Stimulated activated CD4-positive, alpha-beta T cell treated with anti-CD3 and anti-CD28 coated beads, Interleukin-1b, Interleukin-23, amount 100 ng/mL, for 24 hours (primary cell): ENCODE data around the gene POLR3H.
A peak's percentile ranks its signal among the peaks of the same experiment; 100 is the strongest.
"Not testable (repeated sequence)": the region's sequence is repeated elsewhere in the genome, so short reads cannot be mapped to it uniquely, and the experiment has no call there.

ENCODE experiments used
- DNase-seq, 4 experiments: peaks; one replicate each; pipeline ENCODE4 v3.0.0-alpha.2; 2020; ENCODE audit warnings: low read depth in 4 of 4, low spot score in 1 of 4

POLR3H gene, protein sequence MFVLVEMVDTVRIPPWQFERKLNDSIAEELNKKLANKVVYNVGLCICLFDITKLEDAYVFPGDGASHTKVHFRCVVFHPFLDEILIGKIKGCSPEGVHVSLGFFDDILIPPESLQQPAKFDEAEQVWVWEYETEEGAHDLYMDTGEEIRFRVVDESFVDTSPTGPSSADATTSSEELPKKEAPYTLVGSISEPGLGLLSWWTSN

DNA sequence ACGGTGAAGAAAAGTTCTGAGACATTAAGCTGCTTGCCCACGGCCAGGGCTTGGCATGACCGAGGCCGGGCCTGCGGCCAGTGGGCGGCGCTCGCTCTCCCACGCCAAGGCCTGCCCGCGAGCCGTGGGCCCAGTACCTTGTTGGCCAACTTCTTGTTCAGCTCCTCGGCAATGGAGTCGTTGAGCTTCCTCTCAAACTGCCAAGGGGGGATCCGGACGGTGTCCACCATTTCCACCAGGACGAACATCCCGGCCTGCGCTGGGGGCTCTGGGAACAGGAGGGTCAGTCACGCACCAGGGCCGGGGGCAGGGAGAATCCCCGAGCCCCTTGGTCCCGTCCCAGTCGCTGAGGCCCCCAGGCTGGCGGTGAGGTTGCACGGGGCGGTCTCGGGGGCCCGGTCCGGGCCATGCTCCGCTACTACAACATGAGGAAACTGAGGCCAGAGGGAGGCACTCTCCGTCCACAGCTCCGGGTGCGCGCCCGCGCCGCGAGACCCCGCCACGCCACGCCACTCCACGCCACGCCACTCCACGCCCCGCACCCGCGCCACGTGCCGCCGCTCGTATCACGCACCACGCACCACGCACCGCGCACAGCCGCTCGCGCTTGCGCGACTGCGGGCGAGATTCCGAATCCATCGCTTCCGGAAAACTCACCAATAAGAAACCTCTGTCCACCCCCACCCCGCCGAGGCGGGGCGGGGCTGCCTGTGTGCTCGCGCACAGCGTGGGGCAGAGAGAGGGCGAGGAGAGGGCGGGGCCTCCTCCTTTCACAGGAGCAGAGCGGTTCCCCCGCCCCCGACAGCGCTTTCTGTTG, at the start of gene POLR3H:
POLR3H (minus strand) TSS at position 617 of the 817 bp plus-strand sequence; CDS start at position 248, 369 bp downstream.
- peak; percentile 88 to 99 (median 92) for DNase-seq

GRCh38 chr22:41593336-41593960, 49.2 kb upstream of the POLR3H start:
- DNase-seq: not testable (repeated sequence)

DNA sequence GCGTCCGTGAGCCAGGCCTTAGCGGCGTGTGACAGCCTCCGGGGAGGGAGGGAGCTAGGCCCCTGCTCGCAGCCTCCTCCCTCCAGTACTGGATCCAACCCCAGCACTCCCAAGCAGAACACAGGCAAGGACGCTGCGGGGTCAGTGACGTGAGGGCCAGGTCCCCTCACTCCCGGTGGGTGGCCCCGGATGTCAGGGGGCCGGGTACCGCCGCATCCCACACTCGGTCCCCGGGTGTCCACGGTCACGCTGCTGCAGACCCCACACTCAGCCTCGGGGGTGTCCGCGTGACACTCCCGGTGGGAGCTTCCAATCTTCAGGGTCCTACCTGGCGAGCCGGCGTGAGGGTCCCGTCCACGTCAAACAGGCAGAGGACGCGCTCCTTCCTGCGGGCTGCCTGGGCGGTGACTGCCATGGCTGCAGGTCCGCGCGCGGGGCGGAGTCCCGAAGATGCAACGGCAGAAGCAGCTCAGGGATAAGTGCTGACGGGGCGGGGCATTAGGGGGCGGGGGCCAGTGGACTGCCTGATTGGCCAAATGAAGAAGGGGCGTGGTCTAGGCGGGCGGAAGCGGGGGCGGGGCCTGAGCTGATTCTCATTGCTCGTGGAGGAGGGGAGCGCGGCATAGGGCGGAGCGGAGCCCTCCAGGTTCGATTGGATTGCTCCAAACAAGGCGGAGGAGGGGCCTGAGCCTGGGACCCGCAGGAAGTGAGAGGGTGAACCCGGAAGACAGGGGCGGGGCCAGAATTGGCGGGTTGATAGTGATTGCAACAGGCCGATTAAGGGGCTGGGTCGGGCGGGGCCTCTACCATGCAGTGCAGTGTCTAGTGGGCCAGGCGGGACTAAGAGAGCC, 45.3 kb upstream of the POLR3H start, which contains the start of gene PMM1:
PMM1 (minus strand) TSS at position 450 of the 851 bp plus-strand sequence; CDS start at position 415, 35 bp downstream.
- peak; percentile 100 for DNase-seq

DNA sequence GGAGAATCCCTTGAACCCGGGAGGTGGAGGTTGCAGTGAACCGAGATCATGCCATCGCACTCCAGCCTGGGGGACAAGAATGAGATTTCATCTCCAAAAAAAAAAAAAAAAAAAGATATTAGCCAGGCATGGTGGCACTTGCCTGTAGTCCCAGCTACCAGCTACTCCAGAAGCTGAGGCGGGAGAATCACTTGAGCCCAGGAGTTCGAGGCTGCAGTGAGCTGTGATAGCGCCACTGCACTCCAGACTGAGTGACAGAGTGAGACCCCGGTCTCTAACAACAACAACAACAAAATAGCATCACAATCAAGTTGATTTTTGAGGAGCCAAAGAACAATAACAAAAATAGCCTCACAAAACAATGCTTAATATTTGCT, 43.1 kb upstream of the POLR3H start:
- no peak for DNase-seq

DNA sequence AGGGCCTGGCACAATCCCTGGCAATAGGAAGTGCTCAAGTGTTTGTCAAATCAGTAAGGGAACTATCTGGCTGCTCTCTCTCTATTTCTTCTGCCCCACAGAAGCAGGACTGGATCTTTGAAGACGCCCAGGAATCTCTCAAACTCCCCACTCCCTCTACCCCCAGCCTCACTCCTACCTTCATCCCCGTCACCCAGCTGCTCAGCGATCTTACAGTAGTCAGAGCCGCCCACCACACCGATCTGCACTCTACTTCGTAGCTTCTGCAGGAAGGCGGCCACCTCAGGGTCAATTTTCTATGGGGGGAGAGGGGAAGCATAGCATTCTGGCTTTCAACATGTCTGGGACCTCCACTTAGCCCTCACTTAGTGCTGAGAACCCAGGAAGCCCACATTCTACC, 41.6 kb upstream of the POLR3H start:
- DNase-seq: no peak

GRCh38 chr22:41584881-41585280, 40.6 kb upstream of the POLR3H start:
- no peak for DNase-seq

DNA sequence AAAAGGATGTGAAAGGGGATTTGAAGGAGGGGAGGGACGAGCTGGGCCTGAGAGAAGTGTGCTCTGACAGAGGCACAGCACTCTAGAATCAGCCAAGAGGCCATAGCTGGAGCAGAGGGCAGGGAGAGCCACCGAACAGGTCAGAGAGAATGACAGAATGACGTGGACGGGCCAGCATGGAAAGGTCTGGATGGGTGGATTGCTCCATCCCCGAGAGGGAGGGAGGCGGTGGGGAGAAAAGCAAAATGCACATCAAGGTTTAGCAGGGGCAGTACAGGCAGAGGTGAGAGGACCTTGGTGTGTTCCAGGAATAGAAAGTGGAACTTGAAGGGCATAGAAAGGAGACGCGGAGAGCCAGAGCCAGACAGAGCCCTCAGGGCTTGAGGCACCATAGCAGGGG, 38.4 kb upstream of the POLR3H start:
- no peak for DNase-seq

GRCh38 chr22:41579997-41580355, 35.7 kb upstream of the POLR3H start:
- no peak for DNase-seq

- DNase-seq: no peak
Measured at GRCh38 chr22:41579297-41579996, 35.2 kb upstream of the POLR3H start.

DNA sequence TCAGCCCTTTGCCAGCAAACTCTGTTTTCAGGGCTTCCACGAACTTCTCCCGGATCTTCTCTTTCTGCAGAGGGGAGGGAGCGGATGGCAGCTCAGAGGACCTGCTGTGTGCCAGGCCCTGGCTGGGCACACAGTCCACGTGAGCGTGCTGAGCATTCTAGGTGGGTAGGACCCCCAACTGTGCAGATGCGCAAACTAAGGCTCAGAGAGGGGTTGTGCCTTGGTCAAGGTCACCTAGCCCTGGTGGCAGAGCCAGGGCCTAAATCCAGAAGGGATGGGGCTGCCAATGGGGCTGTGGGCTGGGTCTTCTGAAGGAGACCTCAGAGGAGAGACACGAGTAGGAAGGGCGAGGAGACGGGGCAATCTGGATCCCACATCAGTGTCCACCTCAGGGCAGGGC, 34.5 kb upstream of the POLR3H start:
- no peak for DNase-seq

- DNase-seq: no peak
Measured at GRCh38 chr22:41578114-41578513, 33.8 kb upstream of the POLR3H start.

DNA sequence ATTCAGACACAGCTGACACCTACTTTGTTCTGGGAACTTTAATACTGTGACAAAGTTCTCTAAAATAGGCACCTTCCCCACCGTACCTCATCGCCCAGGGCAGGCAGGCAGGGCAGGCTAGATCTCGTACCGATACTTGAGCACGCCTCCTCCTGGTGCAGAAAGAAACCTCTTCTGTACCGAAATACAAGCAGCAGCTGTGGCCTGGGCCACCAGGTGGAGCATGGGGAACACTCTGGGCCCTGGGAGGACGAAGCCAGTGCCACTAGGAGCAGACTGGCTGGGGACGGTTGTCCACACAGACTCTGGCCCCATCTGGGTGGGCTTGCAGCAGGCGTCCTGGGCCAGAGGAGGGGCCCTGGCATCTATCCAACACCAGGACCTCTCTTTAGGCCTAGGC, 32.6 kb upstream of the POLR3H start:
- peak in 1 of 4 experiments; percentile 15 for DNase-seq

DNA sequence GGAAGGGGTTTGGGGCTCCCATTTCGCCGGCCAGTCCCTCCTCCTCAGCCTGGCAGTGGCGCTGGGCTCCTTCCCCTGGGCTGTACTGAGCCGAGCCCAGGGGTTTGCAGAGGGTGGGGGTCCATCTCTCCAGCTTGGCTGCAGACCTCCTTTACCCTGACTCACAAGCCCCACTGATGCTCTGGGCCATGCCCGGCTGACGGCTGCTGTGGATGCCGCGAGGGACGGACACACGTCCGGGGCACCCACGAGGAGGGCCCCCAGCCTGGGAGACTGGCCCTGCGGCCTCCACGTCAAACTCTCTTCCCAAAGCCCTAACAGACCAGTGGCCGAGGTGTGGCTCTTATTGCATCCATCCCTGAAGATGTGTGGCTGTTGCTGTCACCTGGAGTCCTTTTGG, 31.3 kb upstream of the POLR3H start:
- no peak for DNase-seq

DNA sequence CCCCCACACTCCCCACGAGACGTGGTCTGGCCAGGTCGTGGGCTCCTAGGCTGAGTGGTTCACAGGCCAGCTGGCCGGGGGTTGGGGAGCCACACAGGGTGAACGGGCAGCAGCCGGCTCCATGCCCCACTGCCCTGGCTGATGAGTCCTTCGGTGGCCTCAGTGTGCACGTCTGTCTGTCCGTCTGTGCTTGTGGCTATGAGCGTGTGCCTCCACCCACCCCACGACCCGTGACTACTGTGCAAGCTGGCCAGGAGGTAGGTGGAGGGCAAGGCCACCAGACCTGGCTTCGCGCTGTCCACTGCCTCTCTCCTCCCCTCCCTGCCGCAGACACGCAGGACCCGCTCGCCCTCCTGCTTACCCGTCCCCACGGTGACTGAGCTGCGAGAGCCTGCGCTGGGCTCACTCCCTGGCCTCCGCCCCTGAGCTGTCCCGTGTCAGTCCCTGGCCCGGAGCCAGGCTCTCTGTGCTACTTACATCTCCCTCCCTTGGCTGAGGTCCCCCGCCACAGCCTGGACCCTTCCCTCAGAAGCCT, 30.6 kb upstream of the POLR3H start:
- no peak for DNase-seq

GRCh38 chr22:41573677-41574076, 29.4 kb upstream of the POLR3H start:
- DNase-seq: no peak

- DNase-seq: not testable (repeated sequence)
Measured at GRCh38 chr22:41572305-41572704, 28.0 kb upstream of the POLR3H start.

- DNase-seq: no peak
Measured at GRCh38 chr22:41571786-41572185, 27.5 kb upstream of the POLR3H start.

- DNase-seq: no peak
Measured at GRCh38 chr22:41570221-41570620, 26.0 kb upstream of the POLR3H start.

GRCh38 chr22:41568811-41569210, 24.5 kb upstream of the POLR3H start:
- DNase-seq: no peak

- DNase-seq: no peak
Measured at GRCh38 chr22:41567512-41567768, 23.2 kb upstream of the POLR3H start.
